DND-41 (cell line): ENCODE results near the gene TMEM45B.

ENCODE experiments used
- ATAC-seq: fragments of 200-7000 bp; cut with Tn5 transposase; 3 replicates; pipeline ENCODE4 v1.9.1; 2021; ENCODE audit warnings: low read depth; ENCODE audit not compliant: insufficient read depth
- DNase-seq: peaks from one replicate; pipeline ENCODE4 v3.0.0-alpha.2; 2020
- H2AFZ ChIP-seq: 2 replicates; pipeline ENCODE4 v1.6.0; 2012; ENCODE audit warnings: low read depth, low read length
- H3K27ac ChIP-seq: 2 replicates; pipeline ENCODE4 v1.5.1; 2012; ENCODE audit warnings: low read length, inconsistent platforms
- H3K27me3 ChIP-seq: fragments of 200-600 bp; sonication (generic); 2 replicates; pipeline ENCODE4 v1.6.0; 2012; ENCODE audit warnings: low read length, mild to moderate bottlenecking, inconsistent platforms; ENCODE audit not compliant: insufficient read depth, poor library complexity
- H3K36me3 ChIP-seq: 2 replicates; pipeline ENCODE4 v1.5.1; 2012; ENCODE audit warnings: low read length, inconsistent platforms; ENCODE audit not compliant: insufficient read depth
- H3K4me1 ChIP-seq: 2 replicates; pipeline ENCODE4 v1.5.1; 2012; ENCODE audit warnings: mild to moderate bottlenecking, low read length; ENCODE audit not compliant: insufficient read depth
- H3K4me2 ChIP-seq: 2 replicates; pipeline ENCODE4 v1.6.0; 2012; ENCODE audit warnings: mild to moderate bottlenecking, moderate library complexity, low read length, inconsistent platforms; ENCODE audit not compliant: insufficient read depth
- H3K4me3 ChIP-seq, 2 experiments: fragments of 200-600 bp in 1 of 2; shearing (Covaris generic) in 1 of 2; 2 replicates each; pipeline ENCODE4 v1.5.1; 2012 to 2016; ENCODE audit warnings: inconsistent platforms in 2 of 2, low read length in 2 of 2, mild to moderate bottlenecking in 2 of 2, low read depth in 1 of 2, moderate library complexity in 1 of 2
- H3K79me2 ChIP-seq: 2 replicates; pipeline ENCODE4 v1.6.0; 2012; ENCODE audit warnings: low read length, inconsistent platforms; ENCODE audit not compliant: insufficient read depth
- H3K9ac ChIP-seq: 2 replicates; pipeline ENCODE4 v1.6.0; 2012; ENCODE audit warnings: low read depth, mild to moderate bottlenecking, inconsistent platforms, low read length, moderate library complexity
- H3K9me3 ChIP-seq: 2 replicates; pipeline ENCODE4 v1.5.1; 2012; ENCODE audit warnings: low read length, moderate library complexity, mild to moderate bottlenecking, inconsistent platforms; ENCODE audit not compliant: insufficient read depth, severe bottlenecking
- H4K20me1 ChIP-seq: 2 replicates; pipeline ENCODE4 v1.6.0; 2012; ENCODE audit warnings: low read length; ENCODE audit not compliant: insufficient read depth
- CTCF ChIP-seq: IDR thresholded peaks from 2 replicates; pipeline ENCODE4 v1.5.1; 2012; ENCODE audit warnings: borderline replicate concordance, low read length, moderate library complexity, mild to moderate bottlenecking; ENCODE audit not compliant: poor library complexity, severe bottlenecking; ENCODE audit errors: extremely low read depth
- EZH2 ChIP-seq: IDR thresholded peaks from 3 replicates; pipeline ENCODE4 v1.6.1; 2012; ENCODE audit warnings: borderline replicate concordance, low read depth, mild to moderate bottlenecking, moderate library complexity, low read length, inconsistent platforms; ENCODE audit not compliant: severe bottlenecking

The TMEM45B gene

GRCh38 chr11:129836979-129837378, 21.3 kb downstream of the TMEM45B start:
- H3K36me3 ChIP-seq: no peaks in the 10 kb centered on the region
- H3K4me3 ChIP-seq: no peak overlapping the region
- no peaks in the 10 kb centered on the region for H3K4me1 ChIP-seq
- H3K4me2 ChIP-seq: no peak overlapping the region
- H4K20me1 ChIP-seq: no peaks in the 10 kb centered on the region
- no peaks in the 10 kb centered on the region for H3K79me2 ChIP-seq
- no peak overlapping the region for H2AFZ ChIP-seq
- DNase-seq (no peak), ATAC-seq (no peak)
- TF ChIP-seq CTCF: no peak
- TF ChIP-seq EZH2: no peak
- no peak overlapping the region for H3K9ac ChIP-seq
- no peak overlapping the region for H3K27ac ChIP-seq
- no peaks in the 10 kb centered on the region for H3K9me3 ChIP-seq
- H3K27me3 ChIP-seq: peaks cover 5% of the 10 kb centered on the region

GRCh38 chr11:129840236-129840635, 24.6 kb downstream of the TMEM45B start:
- ATAC-seq (no peak), DNase-seq (no peak)
- Histone ChIP-seq H3K9me3 (no peaks in the 10 kb centered on the region), H3K4me1 (no peaks in the 10 kb centered on the region), H2AFZ (no peak overlapping the region), H3K4me2 (no peak overlapping the region), H3K36me3 (no peaks in the 10 kb centered on the region), H3K4me3 (no peak overlapping the region), H4K20me1 (no peaks in the 10 kb centered on the region), H3K27ac (no peak overlapping the region), H3K79me2 (no peaks in the 10 kb centered on the region), H3K27me3 (peaks cover 4% of the 10 kb centered on the region), H3K9ac (no peak overlapping the region)
- TF ChIP-seq EZH2: no peak
- TF ChIP-seq CTCF: no peak

DNA sequence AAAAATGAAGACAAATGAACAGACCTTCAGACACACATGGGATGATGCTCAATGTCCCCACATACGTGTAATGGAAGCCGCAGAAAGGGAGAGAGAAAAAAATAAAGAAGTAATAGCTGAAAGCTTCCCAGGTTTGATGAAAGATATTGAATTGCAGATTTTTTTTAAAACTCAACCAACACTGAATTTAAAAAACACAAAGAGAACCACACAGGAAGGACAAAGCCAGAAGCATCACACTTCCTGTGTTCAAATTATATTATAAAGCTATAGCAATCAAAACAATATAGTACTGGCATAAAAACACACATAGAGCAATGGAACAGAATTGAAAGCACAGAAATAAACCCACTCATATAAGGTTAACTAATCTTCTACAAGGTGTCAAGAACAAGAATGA, 26.5 kb downstream of the TMEM45B start:
- Histone ChIP-seq H3K27me3 (no peaks in the 10 kb centered on the region), H3K4me3 (no peak overlapping the region), H2AFZ (no peak overlapping the region), H4K20me1 (no peaks in the 10 kb centered on the region), H3K4me2 (no peak overlapping the region), H3K36me3 (no peaks in the 10 kb centered on the region), H3K27ac (no peak overlapping the region), H3K9ac (no peak overlapping the region), H3K4me1 (no peaks in the 10 kb centered on the region), H3K9me3 (no peaks in the 10 kb centered on the region), H3K79me2 (no peaks in the 10 kb centered on the region)
- DNase-seq: no peak
- no peak for ATAC-seq
- no peak for TF ChIP-seq EZH2
- no peak for TF ChIP-seq CTCF
